Epithelial cell of esophagus (primary cell): Measurements from ENCODE around the gene PXDN.

Experiments used
- DNase-seq: peaks from one replicate; pipeline ENCODE4 v3.0.0; 2010; ENCODE audit warnings: low read depth
- H3K4me3 ChIP-seq: 2 replicates; pipeline ENCODE4 v1.5.1; 2011; ENCODE audit warnings: mild to moderate bottlenecking, low read length, control low read depth
- CTCF ChIP-seq: IDR thresholded peaks from 2 replicates; pipeline ENCODE4 v1.5.1; 2011; ENCODE audit warnings: low read depth, mild to moderate bottlenecking, low read length, control low read depth, inconsistent platforms; ENCODE audit not compliant: insufficient read depth; ENCODE audit errors: missing control alignments

Gene PXDN

DNA sequence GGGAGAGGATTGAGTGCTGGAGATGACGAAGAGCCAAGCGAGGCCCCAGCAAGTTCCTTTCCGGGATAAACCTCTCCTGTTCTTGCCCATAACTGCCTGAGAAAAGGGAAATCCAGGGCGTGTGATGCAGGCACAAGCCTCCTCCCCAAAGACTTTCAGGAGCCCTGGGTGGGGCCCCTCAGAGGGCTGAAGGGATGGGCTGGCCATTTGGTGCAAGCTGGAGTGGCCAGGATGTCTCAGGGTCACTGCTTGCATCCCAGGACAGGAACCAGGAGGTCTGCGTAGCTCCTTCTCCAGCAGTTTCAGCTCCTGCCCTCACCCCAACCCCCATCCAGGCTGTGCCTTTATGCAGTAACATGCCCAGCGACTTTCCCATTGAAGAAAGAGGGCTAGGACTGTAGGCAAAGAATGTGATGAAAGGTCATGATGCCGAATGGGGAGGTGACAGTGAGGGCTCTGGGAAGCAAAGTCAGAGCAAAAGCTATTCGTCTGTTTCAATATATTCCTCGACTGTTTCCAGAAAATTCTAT is 80.2 kb downstream of the PXDN start:
- TF ChIP-seq CTCF: no peak
- no peak overlapping the region for H3K4me3 ChIP-seq
- no peak for DNase-seq

GRCh38 chr2:1663621-1664020 is 80.7 kb downstream of the PXDN start:
- DNase-seq: no peak
- H3K4me3 ChIP-seq: no peak overlapping the region
- TF ChIP-seq CTCF: no peak

DNA sequence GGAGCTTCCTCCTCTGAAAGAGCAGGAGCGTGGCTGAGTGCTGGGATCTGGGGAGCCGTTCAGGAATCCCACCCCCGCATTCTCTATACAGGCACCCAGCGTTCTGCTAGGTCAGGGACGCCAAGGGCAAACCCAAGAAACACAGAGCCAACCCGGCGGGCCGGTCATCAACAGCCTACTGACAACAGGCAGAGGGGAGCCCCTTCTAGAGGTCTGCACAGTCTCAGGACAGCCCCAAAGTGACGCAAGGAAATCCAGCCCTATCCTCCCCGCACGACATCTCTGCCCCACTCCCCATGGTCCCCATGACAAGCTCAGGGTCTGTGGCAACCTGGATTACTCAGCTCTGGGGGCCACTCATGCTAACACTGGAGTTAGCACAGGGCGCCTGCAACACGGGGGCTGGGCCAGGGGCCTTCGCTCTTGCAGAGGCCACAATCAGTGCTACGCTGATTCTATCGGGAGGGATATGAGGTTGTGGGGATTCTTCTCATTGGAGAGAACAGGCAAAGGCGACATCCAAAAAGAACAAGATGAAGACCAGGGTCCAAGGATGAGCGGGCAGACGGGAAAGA is 81.6 kb downstream of the PXDN start:
- DNase-seq: no peak
- no peak for TF ChIP-seq CTCF
- no peak overlapping the region for H3K4me3 ChIP-seq

GRCh38 chr2:1661891-1662605 is 82.3 kb downstream of the PXDN start:
- DNase-seq: no peak
- no peak overlapping the region for H3K4me3 ChIP-seq
- no peak for TF ChIP-seq CTCF

- DNase-seq: no peak
- TF ChIP-seq CTCF: no peak
These were observed 83.4 kb downstream of the PXDN start for GRCh38 chr2:1660656-1661640.

GRCh38 chr2:1659951-1660565 is 84.3 kb downstream of the PXDN start:
- no peak for DNase-seq
- TF ChIP-seq CTCF: no peak
- no peak overlapping the region for H3K4me3 ChIP-seq

More at GRCh38 chr2:1660656-1661640, 83.4 kb downstream of the PXDN start:
- no peak overlapping the region for H3K4me3 ChIP-seq
